HG03159 (cell line): ENCODE data around the gene GLI1.
"Not testable (repeated sequence)": the region's sequence is repeated elsewhere in the genome, so short reads cannot be mapped to it uniquely, and the experiment has no call there.

Source experiments
- ATAC-seq: cut with Tn5 transposase; IDR thresholded peaks from one replicate; pipeline ENCODE4 v1.9.1; 2021; ENCODE audit warnings: mild to moderate bottlenecking, moderate library complexity; ENCODE audit not compliant: unreplicated experiment

GLI1 gene

GRCh38 chr12:57517718-57518117, 58.1 kb downstream of the GLI1 start:
- ATAC-seq, result not testable (repeated sequence)

GRCh38 chr12:57518176-57518919, 58.8 kb downstream of the GLI1 start:
- ATAC-seq, result no peak

DNA sequence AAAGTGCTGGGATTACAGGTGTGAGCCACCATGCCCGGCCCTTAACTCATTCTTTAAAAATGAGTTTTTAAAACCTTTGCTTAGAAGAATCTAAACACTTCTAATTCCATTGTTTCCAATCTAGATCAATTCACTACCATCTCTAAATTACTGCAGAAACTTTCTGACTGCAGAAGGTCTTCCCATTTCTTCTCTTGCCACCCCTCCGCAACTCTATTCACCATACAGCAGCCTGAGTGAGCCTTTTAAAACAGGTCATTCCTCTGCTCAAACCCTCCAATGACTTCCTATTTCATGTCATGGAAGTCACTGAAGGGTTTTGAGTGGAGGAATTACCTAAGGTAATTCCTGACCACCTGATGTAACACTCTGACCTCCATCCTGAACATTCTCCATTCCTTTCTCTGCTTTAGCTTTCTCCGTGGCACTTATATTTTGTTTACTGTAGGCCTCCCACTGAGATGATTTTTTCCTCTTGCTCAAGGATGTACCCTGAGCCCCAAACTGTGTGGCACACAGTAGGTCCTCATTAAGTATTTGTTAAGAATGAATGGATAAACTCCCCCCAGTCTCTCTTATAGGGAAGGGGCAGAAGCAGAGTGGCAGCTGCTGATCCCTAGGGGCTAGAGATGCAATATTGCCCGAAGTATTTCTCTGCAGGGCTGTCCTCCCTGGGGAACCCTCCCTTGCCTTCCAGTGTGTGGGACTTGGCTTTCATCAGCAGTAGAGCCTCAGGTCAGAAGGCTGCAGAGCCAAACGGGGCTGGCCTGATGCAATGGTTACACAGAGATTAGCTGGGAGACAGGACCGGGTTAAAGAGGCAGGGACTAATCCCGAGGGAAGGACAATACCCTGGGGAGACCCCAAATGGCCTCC, 59.6 kb downstream of the GLI1 start:
- ATAC-seq, result no peak

GRCh38 chr12:57519796-57520052, 60.1 kb downstream of the GLI1 start:
- ATAC-seq, result peak; percentile 0

- peak; percentile 68 for ATAC-seq
These were observed 60.7 kb downstream of the GLI1 start, which contains the start of gene DDIT3 for GRCh38 chr12:57520053-57520818. DDIT3 (minus strand) TSS chr12:57520514; CDS start chr12:57517406, 3,108 bp downstream.

- no peak for ATAC-seq
These were observed 62.0 kb downstream of the GLI1 start for GRCh38 chr12:57521525-57522010.
